Uterus (tissue), 4 donors: Measurements from ENCODE around the gene CDKAL1. TPM values are rescaled to one million over a fixed set of nuclear protein-coding genes. Genes with fewer than 3 reads are reported as not detected.
A peak's percentile ranks its signal among the peaks of the same experiment; 100 is the strongest.

Experiments
- DNase-seq, 2 donors: peaks; one replicate each; pipeline ENCODE4 v3.0.0-alpha.2; 2019 to 2020
- H3K27ac ChIP-seq, 2 donors: fragments of 200-600 bp; sonication (generic); 1 replicate in 1 of 2; 2 replicates in 1 of 2; pipeline ENCODE4 v1.5.1; 2016 to 2018
- H3K27me3 ChIP-seq, 2 donors: fragments of 200-600 bp; sonication (generic); one replicate each; pipeline ENCODE4 v1.5.1; 2018 to 2019; ENCODE audit warnings: control low read depth in 1 of 2
- H3K36me3 ChIP-seq, 2 donors: fragments of 200-600 bp; sonication (generic); one replicate each; pipeline ENCODE4 v1.5.1; 2019; ENCODE audit warnings: control low read depth in 1 of 2
- H3K4me1 ChIP-seq, 2 donors: fragments of 200-600 bp; sonication (generic); one replicate each; pipeline ENCODE4 v1.5.1; 2018 to 2019; ENCODE audit warnings: control low read depth in 1 of 2
- H3K4me3 ChIP-seq, 2 donors: fragments of 200-600 bp; sonication (generic); 1 replicate in 1 of 2; 2 replicates in 1 of 2; pipeline ENCODE4 v1.5.1; 2018 to 2019; ENCODE audit warnings: mild to moderate bottlenecking in 1 of 2
- H3K9me3 ChIP-seq, 2 donors: fragments of 200-600 bp; sonication (generic); one replicate each; pipeline ENCODE4 v1.5.1; 2019; ENCODE audit warnings: control low read depth in 1 of 2
- POLR2A ChIP-seq, 2 donors: fragments of 450-650 bp; IDR thresholded peaks; one replicate each; pipeline ENCODE4 v1.6.1; 2016; ENCODE audit warnings: antibody characterized with exemption in 2 of 2, mild to moderate bottlenecking in 1 of 2, moderate library complexity in 1 of 2
- intact Hi-C: fragments of 100-400 bp; cut with DNase I; formaldehyde crosslinking; loops from one replicate; pipeline ENCODE4 v1.15.1; 2023; ENCODE audit warnings: low total_unique reads
- total RNA-seq, 4 donors: library from RNA; depleted of rRNA in 3 of 4; stranded (reverse); fragments of >200 nt in 3 of 4; gene quantifications; one replicate each; pipeline versions ENCODE4 v1.1.0 to v1.2.4, GENCODE V29; 2014 to 2023
- TF ChIP-seq, protein P1 (sequence below), 4 experiments: fragments of 200-600 bp in 2 of 4; fragments of 450-650 bp in 2 of 4; sonication (generic) in 2 of 4; IDR thresholded peaks; one replicate each; pipeline ENCODE4 v1.5.1; 2016 to 2019; ENCODE audit warnings: antibody characterized with exemption in 4 of 4, mild to moderate bottlenecking in 2 of 4, moderate library complexity in 1 of 4
- donor health status: DM: yes; HTN: yes; CAD: no.

The CDKAL1 gene
- total RNA-seq, 4 donors from 2014 or later, result 5.0 to 51.7 (median 18.9) TPM

- Histone ChIP-seq H3K27me3 (no peaks in the 10 kb centered on the region), H3K9me3 (no peaks in the 10 kb centered on the region), H3K27ac (peak overlapping the region in 1 of 2 donors; percentile 46), H3K36me3 (no peaks in the 10 kb centered on the region), H3K4me1 (no peaks in the 10 kb centered on the region), H3K4me3 (no peak overlapping the region)
- DNase-seq, result no peak
- intact Hi-C loops, result no loop called here
- TF ChIP-seq POLR2A (IDR thresholded peaks at IDR 0.05), result no peak
- TF ChIP-seq, protein P1, sequence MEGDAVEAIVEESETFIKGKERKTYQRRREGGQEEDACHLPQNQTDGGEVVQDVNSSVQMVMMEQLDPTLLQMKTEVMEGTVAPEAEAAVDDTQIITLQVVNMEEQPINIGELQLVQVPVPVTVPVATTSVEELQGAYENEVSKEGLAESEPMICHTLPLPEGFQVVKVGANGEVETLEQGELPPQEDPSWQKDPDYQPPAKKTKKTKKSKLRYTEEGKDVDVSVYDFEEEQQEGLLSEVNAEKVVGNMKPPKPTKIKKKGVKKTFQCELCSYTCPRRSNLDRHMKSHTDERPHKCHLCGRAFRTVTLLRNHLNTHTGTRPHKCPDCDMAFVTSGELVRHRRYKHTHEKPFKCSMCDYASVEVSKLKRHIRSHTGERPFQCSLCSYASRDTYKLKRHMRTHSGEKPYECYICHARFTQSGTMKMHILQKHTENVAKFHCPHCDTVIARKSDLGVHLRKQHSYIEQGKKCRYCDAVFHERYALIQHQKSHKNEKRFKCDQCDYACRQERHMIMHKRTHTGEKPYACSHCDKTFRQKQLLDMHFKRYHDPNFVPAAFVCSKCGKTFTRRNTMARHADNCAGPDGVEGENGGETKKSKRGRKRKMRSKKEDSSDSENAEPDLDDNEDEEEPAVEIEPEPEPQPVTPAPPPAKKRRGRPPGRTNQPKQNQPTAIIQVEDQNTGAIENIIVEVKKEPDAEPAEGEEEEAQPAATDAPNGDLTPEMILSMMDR (IDR thresholded peaks at IDR 0.05), result no peak
Measured at GRCh38 chr6:21026576-21027273, 492.5 kb downstream of the CDKAL1 start.

DNA sequence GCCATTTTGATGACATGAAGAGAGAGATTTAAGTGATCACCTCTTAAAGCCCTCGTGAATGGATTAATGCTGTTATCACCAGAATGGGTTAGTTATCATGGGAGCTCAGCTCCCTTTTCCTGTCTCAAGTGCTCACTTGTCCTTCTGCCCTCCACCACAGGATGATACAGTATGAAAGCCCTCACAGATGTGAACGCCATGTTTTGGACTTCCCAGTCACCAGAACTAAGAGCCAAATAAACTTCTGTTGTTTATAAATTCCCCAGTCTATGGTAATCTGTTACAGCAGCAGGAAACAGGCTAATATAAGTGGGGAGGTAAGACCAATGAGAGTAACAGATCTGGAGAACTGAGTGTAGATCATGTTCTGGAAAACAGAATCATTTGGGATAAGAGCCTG is 493.2 kb downstream of the CDKAL1 start:
- no peak for TF ChIP-seq POLR2A (IDR thresholded peaks at IDR 0.05)
- TF ChIP-seq, protein P1 (IDR thresholded peaks at IDR 0.05), result no peak
- Histone ChIP-seq H3K4me1 (no peaks in the 10 kb centered on the region), H3K27ac (peak overlapping the region in 1 of 2 donors; percentile 46), H3K27me3 (no peaks in the 10 kb centered on the region), H3K4me3 (no peak overlapping the region), H3K9me3 (no peaks in the 10 kb centered on the region), H3K36me3 (no peaks in the 10 kb centered on the region)
- intact Hi-C loops, result no loop called here
- no peak for DNase-seq

- H3K27me3 ChIP-seq, result no peaks in the 10 kb centered on the region
- H3K27ac ChIP-seq, result no peak overlapping the region
- H3K4me1 ChIP-seq, result no peaks in the 10 kb centered on the region
- no peak for TF ChIP-seq POLR2A (IDR thresholded peaks at IDR 0.05)
- TF ChIP-seq, protein P1 (IDR thresholded peaks at IDR 0.05), result no peak
- H3K4me3 ChIP-seq, result no peak overlapping the region
- H3K36me3 ChIP-seq, result no peaks in the 10 kb centered on the region
- intact Hi-C loops, result no loop called here
- no peak for DNase-seq
- H3K9me3 ChIP-seq, result no peaks in the 10 kb centered on the region
Measured at GRCh38 chr6:21031182-21031581, 496.9 kb downstream of the CDKAL1 start.

DNA sequence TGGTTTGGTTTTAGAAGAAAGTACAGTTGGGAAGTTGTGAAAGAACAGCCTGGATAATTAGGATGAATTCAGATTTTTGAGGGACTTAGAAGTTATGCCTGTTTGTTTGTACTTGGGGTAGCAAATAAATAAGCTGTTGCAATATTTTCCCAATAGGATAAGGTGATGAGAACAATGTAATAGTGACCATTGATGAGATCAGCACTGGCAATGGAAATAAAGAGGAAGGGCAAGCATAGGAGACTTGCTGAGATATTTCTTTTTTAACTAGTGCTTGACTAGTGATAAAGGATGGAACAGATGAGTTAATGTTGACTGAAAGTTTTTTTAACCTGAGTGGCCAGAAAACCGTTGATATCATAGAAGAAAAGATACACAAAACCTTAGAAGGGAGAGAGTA is 498.8 kb downstream of the CDKAL1 start:
- Histone ChIP-seq H3K27me3 (no peaks in the 10 kb centered on the region), H3K9me3 (no peaks in the 10 kb centered on the region), H3K4me1 (no peaks in the 10 kb centered on the region), H3K27ac (peak overlapping the region in 1 of 2 donors; percentile 44), H3K4me3 (no peak overlapping the region), H3K36me3 (no peaks in the 10 kb centered on the region)
- intact Hi-C loops, result no loop called here
- no peak for DNase-seq
- TF ChIP-seq, protein P1 (IDR thresholded peaks at IDR 0.05), result no peak

- TF ChIP-seq, protein P1 (IDR thresholded peaks at IDR 0.05), result no peak
- no peak for TF ChIP-seq POLR2A (IDR thresholded peaks at IDR 0.05)
- Histone ChIP-seq H3K9me3 (no peaks in the 10 kb centered on the region), H3K27ac (peak overlapping the region in 1 of 2 donors; percentile 44), H3K36me3 (no peaks in the 10 kb centered on the region), H3K27me3 (no peaks in the 10 kb centered on the region), H3K4me3 (no peak overlapping the region), H3K4me1 (no peaks in the 10 kb centered on the region)
- intact Hi-C loops, result no loop called here
- DNase-seq, result peak; percentile 51 to 57
Measured at GRCh38 chr6:21033575-21034026, 499.3 kb downstream of the CDKAL1 start.
